WTC11 (cell line): Measurements from ENCODE around the gene ZNRF2. TPM values are rescaled to one million over a fixed set of nuclear protein-coding genes. Genes with fewer than 3 reads are reported as not detected.

Source experiments
- ATAC-seq: fragments of 200-7000 bp; cut with Tn5 transposase; 2 replicates; pipeline ENCODE4 v1.10.0; 2021; ENCODE audit warnings: mild to moderate bottlenecking, moderate library complexity
- CTCF ChIA-PET: fragments of 300-600 bp; sonication (Branson Sonifier 250); formaldehyde crosslinking; loops from one replicate; lab custom pipeline; 2021; ENCODE audit warnings: antibody characterized with exemption; lab: Charles Lee
- POLR2A ChIA-PET: fragments of 350-600 bp; sonication (Branson Sonifier 250); formaldehyde crosslinking; loops from one replicate; lab custom pipeline; 2021; ENCODE audit warnings: antibody characterized with exemption; lab: Charles Lee
- DNase-seq: peaks from one replicate; pipeline ENCODE4 v3.0.0; 2021; ENCODE audit warnings: low spot score
- H3K27ac Mint-ChIP-seq: 2 replicates; pipeline ENCODE4 v1.8.0; 2021; ENCODE audit warnings: mixed read lengths
- H3K27me3 Mint-ChIP-seq: 2 replicates; pipeline ENCODE4 v1.8.0; 2021; ENCODE audit warnings: low read depth, mild to moderate bottlenecking, moderate library complexity, mixed read lengths
- H3K36me3 Mint-ChIP-seq: 2 replicates; pipeline ENCODE4 v1.8.0; 2021; ENCODE audit warnings: mixed read lengths
- H3K4me1 Mint-ChIP-seq: 2 replicates; pipeline ENCODE4 v1.8.0; 2022; ENCODE audit warnings: mixed read lengths
- H3K4me3 Mint-ChIP-seq: 2 replicates; pipeline ENCODE4 v1.8.0; 2021; ENCODE audit warnings: mild to moderate bottlenecking, moderate library complexity, mixed read lengths
- H3K9me3 Mint-ChIP-seq: 2 replicates; pipeline ENCODE4 v1.8.0; 2021; ENCODE audit warnings: mixed read lengths
- ATF1 ChIP-seq: sonication (generic); formaldehyde crosslinking; IDR thresholded peaks from 2 replicates; pipeline ENCODE4 v1.8.1; 2023; ENCODE audit warnings: mild to moderate bottlenecking, moderate library complexity, missing genetic modification reagents
- EMX1 ChIP-seq: fragments of 250-450 bp; sonication (Bioruptor Pico); IDR thresholded peaks from 2 replicates; pipeline ENCODE4 v1.8.0; 2021; ENCODE audit warnings: mild to moderate bottlenecking
- ETV6 ChIP-seq: sonication (generic); formaldehyde crosslinking; IDR thresholded peaks from 2 replicates; pipeline ENCODE4 v1.8.1; 2022; ENCODE audit warnings: mild to moderate bottlenecking, missing genetic modification reagents
- IRF2 ChIP-seq: sonication (generic); formaldehyde crosslinking; IDR thresholded peaks from 2 replicates; pipeline ENCODE4 v1.8.0; 2022; ENCODE audit warnings: low read depth, missing genetic modification reagents, borderline replicate concordance
- JUN ChIP-seq: sonication (generic); formaldehyde crosslinking; IDR thresholded peaks from 2 replicates; pipeline ENCODE4 v1.8.0; 2023; ENCODE audit warnings: mild to moderate bottlenecking, missing genetic modification reagents
- RELA ChIP-seq: sonication (generic); formaldehyde crosslinking; IDR thresholded peaks from 2 replicates; pipeline ENCODE4 v1.8.1; 2022; ENCODE audit warnings: missing genetic modification reagents, mild to moderate bottlenecking, borderline replicate concordance
- RORB ChIP-seq: fragments of 250-450 bp; sonication (Bioruptor Pico); IDR thresholded peaks from 2 replicates; pipeline ENCODE4 v1.9.0; 2021; ENCODE audit warnings: mild to moderate bottlenecking
- SP1 ChIP-seq: sonication (generic); formaldehyde crosslinking; conservative IDR thresholded peaks from 2 replicates; pipeline ENCODE4 v1.8.1; 2022; ENCODE audit warnings: missing genetic modification reagents
- TP53 ChIP-seq: sonication (generic); formaldehyde crosslinking; IDR thresholded peaks from 2 replicates; pipeline ENCODE4 v1.8.1; 2023; ENCODE audit warnings: mild to moderate bottlenecking, missing genetic modification reagents
- ZNF138 ChIP-seq: sonication (generic); formaldehyde crosslinking; conservative IDR thresholded peaks from 2 replicates; pipeline ENCODE4 v1.8.1; 2022; ENCODE audit warnings: mild to moderate bottlenecking, moderate library complexity, missing genetic modification reagents
- total RNA-seq: library from RNA; stranded (reverse); gene quantifications from 3 replicates; pipeline ENCODE4 v1.2.3, GENCODE V29; 2021
- TF ChIP-seq, protein P1 (sequence below): sonication (generic); formaldehyde crosslinking; IDR thresholded peaks from 2 replicates; pipeline ENCODE4 v1.8.1; 2022; ENCODE audit warnings: mild to moderate bottlenecking, missing genetic modification reagents, moderate library complexity, borderline replicate concordance
- TF ChIP-seq, protein P2 (sequence below): sonication (generic); formaldehyde crosslinking; conservative IDR thresholded peaks from 2 replicates; pipeline ENCODE4 v1.8.1; 2022; ENCODE audit warnings: mild to moderate bottlenecking, missing genetic modification reagents
- TF ChIP-seq, protein P3 (sequence below): sonication (generic); formaldehyde crosslinking; conservative IDR thresholded peaks from 2 replicates; pipeline ENCODE4 v1.8.1; 2023; ENCODE audit warnings: mild to moderate bottlenecking, low read depth, missing genetic modification reagents, moderate library complexity
- TF ChIP-seq, protein P4 (sequence below): sonication (generic); formaldehyde crosslinking; IDR thresholded peaks from 2 replicates; pipeline ENCODE4 v1.8.0; 2022; ENCODE audit warnings: mild to moderate bottlenecking, missing genetic modification reagents
- TF ChIP-seq, protein P5 (sequence below): fragments of 250-450 bp; sonication (Bioruptor Pico); IDR thresholded peaks from 2 replicates; pipeline ENCODE4 v1.9.0; 2021; ENCODE audit warnings: moderate library complexity, mild to moderate bottlenecking, inconsistent platforms, borderline replicate concordance
- TF ChIP-seq, protein P6 (sequence below): fragments of 250-450 bp; sonication (Bioruptor Pico); IDR thresholded peaks from 2 replicates; pipeline ENCODE4 v2.1.2; 2022; ENCODE audit warnings: mild to moderate bottlenecking, moderate library complexity
- TF ChIP-seq, protein P7 (sequence below): sonication (generic); formaldehyde crosslinking; IDR thresholded peaks from 2 replicates; pipeline ENCODE4 v1.8.0; 2022; ENCODE audit warnings: mild to moderate bottlenecking, missing genetic modification reagents
- TF ChIP-seq, protein P8 (sequence below): sonication (generic); formaldehyde crosslinking; IDR thresholded peaks from 2 replicates; pipeline ENCODE4 v1.8.1; 2022; ENCODE audit warnings: low read depth, missing genetic modification reagents, borderline replicate concordance
- TF ChIP-seq, protein P9 (sequence below): sonication (generic); formaldehyde crosslinking; IDR thresholded peaks from 2 replicates; pipeline ENCODE4 v1.8.1; 2023; ENCODE audit warnings: mild to moderate bottlenecking, missing genetic modification reagents
- TF ChIP-seq, protein P10 (sequence below): sonication (generic); formaldehyde crosslinking; IDR thresholded peaks from 2 replicates; pipeline ENCODE4 v1.8.0; 2022; ENCODE audit warnings: mild to moderate bottlenecking, missing genetic modification reagents

ZNRF2 gene
- total RNA-seq, 1 experiment from 2014 or later, result 18.2 TPM

DNA sequence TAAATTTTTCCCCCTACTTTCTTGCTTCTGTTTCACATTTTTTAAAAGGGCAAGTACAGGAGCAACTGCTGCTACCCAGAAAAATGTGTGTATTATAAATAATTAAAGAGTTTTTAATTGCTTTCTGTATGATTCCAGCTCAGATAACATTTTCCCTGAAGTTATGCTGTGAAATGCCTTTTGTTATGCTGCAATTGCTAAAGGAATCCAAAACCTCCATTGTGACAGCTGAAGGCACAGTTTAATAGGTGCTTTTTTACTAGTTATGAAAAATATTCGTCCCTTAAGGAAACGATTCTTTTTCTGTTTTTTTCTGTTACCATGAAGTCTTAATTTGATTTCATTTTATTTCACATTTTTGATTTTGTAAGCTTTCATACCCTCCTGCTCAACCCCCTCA lies 83.2 kb downstream of the ZNRF2 start (continued):
- TF ChIP-seq, protein P1, sequence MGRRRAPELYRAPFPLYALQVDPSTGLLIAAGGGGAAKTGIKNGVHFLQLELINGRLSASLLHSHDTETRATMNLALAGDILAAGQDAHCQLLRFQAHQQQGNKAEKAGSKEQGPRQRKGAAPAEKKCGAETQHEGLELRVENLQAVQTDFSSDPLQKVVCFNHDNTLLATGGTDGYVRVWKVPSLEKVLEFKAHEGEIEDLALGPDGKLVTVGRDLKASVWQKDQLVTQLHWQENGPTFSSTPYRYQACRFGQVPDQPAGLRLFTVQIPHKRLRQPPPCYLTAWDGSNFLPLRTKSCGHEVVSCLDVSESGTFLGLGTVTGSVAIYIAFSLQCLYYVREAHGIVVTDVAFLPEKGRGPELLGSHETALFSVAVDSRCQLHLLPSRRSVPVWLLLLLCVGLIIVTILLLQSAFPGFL, result no peak
- TF ChIP-seq, protein P2, sequence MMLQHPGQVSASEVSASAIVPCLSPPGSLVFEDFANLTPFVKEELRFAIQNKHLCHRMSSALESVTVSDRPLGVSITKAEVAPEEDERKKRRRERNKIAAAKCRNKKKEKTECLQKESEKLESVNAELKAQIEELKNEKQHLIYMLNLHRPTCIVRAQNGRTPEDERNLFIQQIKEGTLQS (CRISPR knock-in tag), result no peak
- TF ChIP-seq IRF2 (CRISPR knock-in tag), result no peak
- TF ChIP-seq, protein P3, sequence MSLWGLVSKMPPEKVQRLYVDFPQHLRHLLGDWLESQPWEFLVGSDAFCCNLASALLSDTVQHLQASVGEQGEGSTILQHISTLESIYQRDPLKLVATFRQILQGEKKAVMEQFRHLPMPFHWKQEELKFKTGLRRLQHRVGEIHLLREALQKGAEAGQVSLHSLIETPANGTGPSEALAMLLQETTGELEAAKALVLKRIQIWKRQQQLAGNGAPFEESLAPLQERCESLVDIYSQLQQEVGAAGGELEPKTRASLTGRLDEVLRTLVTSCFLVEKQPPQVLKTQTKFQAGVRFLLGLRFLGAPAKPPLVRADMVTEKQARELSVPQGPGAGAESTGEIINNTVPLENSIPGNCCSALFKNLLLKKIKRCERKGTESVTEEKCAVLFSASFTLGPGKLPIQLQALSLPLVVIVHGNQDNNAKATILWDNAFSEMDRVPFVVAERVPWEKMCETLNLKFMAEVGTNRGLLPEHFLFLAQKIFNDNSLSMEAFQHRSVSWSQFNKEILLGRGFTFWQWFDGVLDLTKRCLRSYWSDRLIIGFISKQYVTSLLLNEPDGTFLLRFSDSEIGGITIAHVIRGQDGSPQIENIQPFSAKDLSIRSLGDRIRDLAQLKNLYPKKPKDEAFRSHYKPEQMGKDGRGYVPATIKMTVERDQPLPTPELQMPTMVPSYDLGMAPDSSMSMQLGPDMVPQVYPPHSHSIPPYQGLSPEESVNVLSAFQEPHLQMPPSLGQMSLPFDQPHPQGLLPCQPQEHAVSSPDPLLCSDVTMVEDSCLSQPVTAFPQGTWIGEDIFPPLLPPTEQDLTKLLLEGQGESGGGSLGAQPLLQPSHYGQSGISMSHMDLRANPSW, result no peak
- TF ChIP-seq TP53 (CRISPR knock-in tag), result no peak
- TF ChIP-seq RELA (CRISPR knock-in tag), result no peak
- TF ChIP-seq, protein P4, sequence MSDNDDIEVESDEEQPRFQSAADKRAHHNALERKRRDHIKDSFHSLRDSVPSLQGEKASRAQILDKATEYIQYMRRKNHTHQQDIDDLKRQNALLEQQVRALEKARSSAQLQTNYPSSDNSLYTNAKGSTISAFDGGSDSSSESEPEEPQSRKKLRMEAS (CRISPR knock-in tag), result no peak
- TF ChIP-seq ATF1 (CRISPR knock-in tag), result no peak
- TF ChIP-seq ZNF138, result no peak

DNA sequence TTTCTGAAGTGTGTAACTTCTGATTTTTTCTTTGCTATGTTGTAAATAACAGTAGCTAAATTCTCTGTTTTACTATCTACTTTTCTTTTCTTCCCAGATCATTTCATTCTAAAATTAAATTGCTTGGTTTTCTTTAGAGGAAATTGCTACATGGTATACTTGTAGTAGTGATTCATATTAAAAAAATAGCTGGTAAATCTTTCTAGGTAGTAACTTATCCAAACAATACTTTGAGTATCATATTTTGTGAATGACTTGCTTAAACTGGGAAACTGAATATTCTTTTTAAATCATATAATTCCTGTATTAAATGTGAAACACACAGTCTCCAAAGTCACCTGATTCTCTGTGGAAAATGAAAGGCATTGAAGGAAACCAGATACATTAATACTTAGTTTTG lies 85.5 kb downstream of the ZNRF2 start:
- H3K4me1 Mint-ChIP-seq, result peaks cover 9% of the 10 kb centered on the region
- no peaks in the 10 kb centered on the region for H3K27me3 Mint-ChIP-seq
- TF ChIP-seq, protein P5, sequence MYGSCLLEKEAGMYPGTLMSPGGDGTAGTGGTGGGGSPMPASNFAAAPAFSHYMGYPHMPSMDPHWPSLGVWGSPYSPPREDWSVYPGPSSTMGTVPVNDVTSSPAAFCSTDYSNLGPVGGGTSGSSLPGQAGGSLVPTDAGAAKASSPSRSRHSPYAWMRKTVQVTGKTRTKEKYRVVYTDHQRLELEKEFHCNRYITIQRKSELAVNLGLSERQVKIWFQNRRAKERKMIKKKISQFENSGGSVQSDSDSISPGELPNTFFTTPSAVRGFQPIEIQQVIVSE (CRISPR knock-in tag), result no peak
- TF ChIP-seq, protein P6, sequence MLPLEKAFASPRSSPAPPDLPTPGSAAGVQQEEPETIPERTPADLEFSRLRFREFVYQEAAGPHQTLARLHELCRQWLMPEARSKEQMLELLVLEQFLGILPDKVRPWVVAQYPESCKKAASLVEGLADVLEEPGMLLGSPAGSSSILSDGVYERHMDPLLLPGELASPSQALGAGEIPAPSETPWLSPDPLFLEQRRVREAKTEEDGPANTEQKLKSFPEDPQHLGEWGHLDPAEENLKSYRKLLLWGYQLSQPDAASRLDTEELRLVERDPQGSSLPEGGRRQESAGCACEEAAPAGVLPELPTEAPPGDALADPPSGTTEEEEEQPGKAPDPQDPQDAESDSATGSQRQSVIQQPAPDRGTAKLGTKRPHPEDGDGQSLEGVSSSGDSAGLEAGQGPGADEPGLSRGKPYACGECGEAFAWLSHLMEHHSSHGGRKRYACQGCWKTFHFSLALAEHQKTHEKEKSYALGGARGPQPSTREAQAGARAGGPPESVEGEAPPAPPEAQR, result no peak
- TF ChIP-seq, all 79 proteins: peak for 0
- no peaks in the 10 kb centered on the region for H3K9me3 Mint-ChIP-seq
- DNase-seq (no peak), ATAC-seq (no peak)
- CTCF ChIA-PET, result no interaction called here
- peaks cover 6% of the 10 kb centered on the region; the same call in 1 of the 2 replicates for H3K36me3 Mint-ChIP-seq
- no peak overlapping the region for H3K4me3 Mint-ChIP-seq
- POLR2A ChIA-PET, result no interaction called here
- no peak overlapping the region for H3K27ac Mint-ChIP-seq

DNA sequence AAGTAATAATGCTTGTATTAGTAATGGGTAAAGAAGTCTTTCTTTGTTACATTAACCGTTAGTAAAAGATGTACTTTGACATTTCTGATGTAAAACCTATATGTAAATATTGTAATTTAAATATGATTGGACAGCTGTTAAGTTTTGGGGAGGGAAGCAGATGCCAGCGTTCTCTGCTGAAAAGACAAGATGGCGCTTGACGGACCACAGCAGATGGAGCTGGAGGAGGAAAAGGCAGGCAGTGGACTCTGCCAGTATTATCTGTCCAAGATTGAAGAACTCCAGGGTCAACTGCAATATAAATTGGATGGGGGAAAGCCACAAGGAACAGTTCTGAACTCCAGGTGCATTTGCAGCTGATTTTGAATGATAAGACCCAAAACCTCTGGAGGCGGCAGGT lies 86.9 kb downstream of the ZNRF2 start:
- ATAC-seq (no peak), DNase-seq (no peak)
- ChIA-PET POLR2A (no interaction called here), CTCF (no interaction called here)
- Mint-ChIP-seq H3K36me3 (peaks cover 6% of the 10 kb centered on the region; the same call in 1 of the 2 replicates), H3K27ac (no peak overlapping the region), H3K4me1 (peaks cover 9% of the 10 kb centered on the region), H3K27me3 (no peaks in the 10 kb centered on the region), H3K4me3 (no peak overlapping the region), H3K9me3 (no peaks in the 10 kb centered on the region)
- no peak for TF ChIP-seq SP1 (CRISPR knock-in tag)
- no peak for TF ChIP-seq ETV6 (CRISPR knock-in tag)
- TF ChIP-seq, protein P7, sequence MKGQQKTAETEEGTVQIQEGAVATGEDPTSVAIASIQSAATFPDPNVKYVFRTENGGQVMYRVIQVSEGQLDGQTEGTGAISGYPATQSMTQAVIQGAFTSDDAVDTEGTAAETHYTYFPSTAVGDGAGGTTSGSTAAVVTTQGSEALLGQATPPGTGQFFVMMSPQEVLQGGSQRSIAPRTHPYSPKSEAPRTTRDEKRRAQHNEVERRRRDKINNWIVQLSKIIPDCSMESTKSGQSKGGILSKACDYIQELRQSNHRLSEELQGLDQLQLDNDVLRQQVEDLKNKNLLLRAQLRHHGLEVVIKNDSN (CRISPR knock-in tag), result no peak
- no peak for TF ChIP-seq JUN (CRISPR knock-in tag)
- no peak for TF ChIP-seq EMX1 (CRISPR knock-in tag)
- TF ChIP-seq, protein P8, sequence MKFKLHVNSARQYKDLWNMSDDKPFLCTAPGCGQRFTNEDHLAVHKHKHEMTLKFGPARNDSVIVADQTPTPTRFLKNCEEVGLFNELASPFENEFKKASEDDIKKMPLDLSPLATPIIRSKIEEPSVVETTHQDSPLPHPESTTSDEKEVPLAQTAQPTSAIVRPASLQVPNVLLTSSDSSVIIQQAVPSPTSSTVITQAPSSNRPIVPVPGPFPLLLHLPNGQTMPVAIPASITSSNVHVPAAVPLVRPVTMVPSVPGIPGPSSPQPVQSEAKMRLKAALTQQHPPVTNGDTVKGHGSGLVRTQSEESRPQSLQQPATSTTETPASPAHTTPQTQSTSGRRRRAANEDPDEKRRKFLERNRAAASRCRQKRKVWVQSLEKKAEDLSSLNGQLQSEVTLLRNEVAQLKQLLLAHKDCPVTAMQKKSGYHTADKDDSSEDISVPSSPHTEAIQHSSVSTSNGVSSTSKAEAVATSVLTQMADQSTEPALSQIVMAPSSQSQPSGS (CRISPR knock-in tag), result no peak
- TF ChIP-seq, protein P9, sequence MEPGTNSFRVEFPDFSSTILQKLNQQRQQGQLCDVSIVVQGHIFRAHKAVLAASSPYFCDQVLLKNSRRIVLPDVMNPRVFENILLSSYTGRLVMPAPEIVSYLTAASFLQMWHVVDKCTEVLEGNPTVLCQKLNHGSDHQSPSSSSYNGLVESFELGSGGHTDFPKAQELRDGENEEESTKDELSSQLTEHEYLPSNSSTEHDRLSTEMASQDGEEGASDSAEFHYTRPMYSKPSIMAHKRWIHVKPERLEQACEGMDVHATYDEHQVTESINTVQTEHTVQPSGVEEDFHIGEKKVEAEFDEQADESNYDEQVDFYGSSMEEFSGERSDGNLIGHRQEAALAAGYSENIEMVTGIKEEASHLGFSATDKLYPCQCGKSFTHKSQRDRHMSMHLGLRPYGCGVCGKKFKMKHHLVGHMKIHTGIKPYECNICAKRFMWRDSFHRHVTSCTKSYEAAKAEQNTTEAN (CRISPR knock-in tag), result no peak
- TF ChIP-seq, protein P10, sequence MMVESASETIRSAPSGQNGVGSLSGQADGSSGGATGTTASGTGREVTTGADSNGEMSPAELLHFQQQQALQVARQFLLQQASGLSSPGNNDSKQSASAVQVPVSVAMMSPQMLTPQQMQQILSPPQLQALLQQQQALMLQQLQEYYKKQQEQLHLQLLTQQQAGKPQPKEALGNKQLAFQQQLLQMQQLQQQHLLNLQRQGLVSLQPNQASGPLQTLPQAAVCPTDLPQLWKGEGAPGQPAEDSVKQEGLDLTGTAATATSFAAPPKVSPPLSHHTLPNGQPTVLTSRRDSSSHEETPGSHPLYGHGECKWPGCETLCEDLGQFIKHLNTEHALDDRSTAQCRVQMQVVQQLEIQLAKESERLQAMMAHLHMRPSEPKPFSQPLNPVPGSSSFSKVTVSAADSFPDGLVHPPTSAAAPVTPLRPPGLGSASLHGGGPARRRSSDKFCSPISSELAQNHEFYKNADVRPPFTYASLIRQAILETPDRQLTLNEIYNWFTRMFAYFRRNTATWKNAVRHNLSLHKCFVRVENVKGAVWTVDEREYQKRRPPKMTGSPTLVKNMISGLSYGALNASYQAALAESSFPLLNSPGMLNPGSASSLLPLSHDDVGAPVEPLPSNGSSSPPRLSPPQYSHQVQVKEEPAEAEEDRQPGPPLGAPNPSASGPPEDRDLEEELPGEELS, result no peak
- TF ChIP-seq RORB, result no peak
